H1 (cell line): ENCODE results near the gene SRPRA. TPM values are rescaled to one million over a fixed set of nuclear protein-coding genes. Genes with fewer than 3 reads are reported as not detected.

Source experiments
- ATF3 ChIP-seq: IDR thresholded peaks from 2 replicates; pipeline ENCODE4 v1.6.1; 2011; ENCODE audit warnings: low read depth, mild to moderate bottlenecking, low read length; ENCODE audit not compliant: insufficient read depth
- BACH1 ChIP-seq: IDR thresholded peaks from 2 replicates; pipeline ENCODE4 v1.6.1; 2012; ENCODE audit warnings: low read length, improper control_type of control experiment
- CHD7 ChIP-seq: fragments of 300-600 bp; sonication (generic); IDR thresholded peaks from 2 replicates; pipeline ENCODE4 v1.7.1; 2012; ENCODE audit warnings: low read length, moderate library complexity, mild to moderate bottlenecking, inconsistent platforms; ENCODE audit not compliant: insufficient replicate concordance
- FOSL1 ChIP-seq: IDR thresholded peaks from 2 replicates; pipeline ENCODE4 v1.6.1; 2011; ENCODE audit warnings: mild to moderate bottlenecking, low read depth, low read length, moderate library complexity; ENCODE audit not compliant: insufficient read depth
- GABPA ChIP-seq: IDR thresholded peaks from 2 replicates; pipeline ENCODE4 v1.6.1; 2011; ENCODE audit warnings: mild to moderate bottlenecking, low read length, moderate library complexity, borderline replicate concordance; ENCODE audit not compliant: insufficient read depth
- KDM1A ChIP-seq: fragments of 200-600, 300-600 bp; sonication (generic); IDR thresholded peaks from 2 replicates; pipeline ENCODE4 v1.7.1; 2016; ENCODE audit warnings: mild to moderate bottlenecking, low read length, borderline replicate concordance
- SP1 ChIP-seq: IDR thresholded peaks from 2 replicates; pipeline ENCODE4 v1.6.1; 2011; ENCODE audit warnings: low read depth, low read length
- SP2 ChIP-seq: IDR thresholded peaks from 2 replicates; pipeline ENCODE4 v1.6.1; 2012; ENCODE audit warnings: mild to moderate bottlenecking, low read length, inconsistent platforms
- SUZ12 ChIP-seq: fragments of 200-600 bp; sonication (generic); IDR thresholded peaks from 2 replicates; pipeline ENCODE4 v1.6.1; 2012; ENCODE audit warnings: mild to moderate bottlenecking, inconsistent platforms, low read length, moderate library complexity, mixed read lengths
- TAF7 ChIP-seq: optimal IDR thresholded peaks from 2 replicates; pipeline ENCODE3; 2011; ENCODE audit warnings: low read depth, mild to moderate bottlenecking, inconsistent platforms, low read length, moderate library complexity, borderline replicate concordance
- polyA plus RNA-seq, 7 experiments: library from polyadenylated mRNA; depleted of rRNA in 3 of 7; stranded (reverse) in 5 of 7; unstranded in 2 of 7; fragments of >200 nt in 5 of 7; fragments of 200-250 nt in 2 of 7; gene quantifications; 1 replicate in 5 of 7; 2 replicates in 1 of 7; 4 replicates in 1 of 7; pipeline versions ENCODE4 v1.2.1 to v1.2.3, GENCODE V29; 2011 to 2013; ENCODE audit warnings: missing spikeins in 2 of 7, mixed read lengths in 2 of 7
- total RNA-seq: library from RNA; stranded (reverse); fragmentation: NEBNext Ultra II Directional; extraction: Animal tissue kit (Norgen Biotek cat#: 25700); gene quantifications from 2 replicates; pipeline ENCODE4 v1.2.1, GENCODE V29; 2021

SRPRA gene
- total and polyA plus RNA-seq, 2 of the 8 experiments (the other 6 are each of a cell fraction or from before 2014, with no cell fraction given), result 57.6 to 62.0 TPM

- no peak for TF ChIP-seq CHD7
- no peak for TF ChIP-seq ATF3
- peak; percentile 74 for TF ChIP-seq BACH1
- TF ChIP-seq GABPA, result no peak; the same call in 1 of the 2 replicates
- TF ChIP-seq TAF7, result no peak
- no peak for TF ChIP-seq SP2
- TF ChIP-seq SP1, result no peak
- no peak for TF ChIP-seq FOSL1
- TF ChIP-seq SUZ12, result no peak
- no peak for TF ChIP-seq KDM1A
Observed at GRCh38 chr11:126310200-126310991, 41.7 kb upstream of the SRPRA start (continued).
